ENCODE measurements around the gene ACTG1. TPM values are rescaled to one million over a fixed set of nuclear protein-coding genes. Genes with fewer than 3 reads are reported as not detected.

Gene ACTG1
- polyA plus RNA-seq, 1 of the 3 experiments (the other 2 are of a cell fraction) = 7,871 TPM

- H4K20me1 ChIP-seq (ENCODE audit: insufficient read depth) = no peaks in the 10 kb centered on the region
- no peaks in the 10 kb centered on the region for H3K36me3 ChIP-seq (replicated peaks in 1 of 2; ENCODE audit: control insufficient read depth in 1 of 2, insufficient read depth in 2 of 2, low read length in 1 of 2)
- DNase-seq = peak; percentile 68
- ChIA-PET POLR2A (interaction anchor here (0.9 to 1.7 kb wide), 5 partner anchors 10 to 76 kb away, joined by 3 to 7 read pairs (median 5); partner anchors contain the start of genes ACTG1 and BAHCC1), CTCF (interaction anchor here (0.6 to 4.0 kb wide), 10 partner anchors 13 to 270 kb away, joined by 3 to 41 read pairs (median 3); no protein-coding TSS in a partner anchor)
- TF ChIP-seq NFIC (IDR thresholded peaks at IDR 0.05; ENCODE audit: borderline replicate concordance) = no peak
- no peak for TF ChIP-seq ZBTB33 (IDR thresholded peaks at IDR 0.05; ENCODE audit: borderline replicate concordance, low read depth)
- no peaks in the 10 kb centered on the region for H3F3A ChIP-seq (replicated peaks; ENCODE audit: insufficient read depth)
- no peaks in the 10 kb centered on the region for H3K27me3 ChIP-seq (ENCODE audit: insufficient read depth)
- no peak overlapping the region for H3K4me3 ChIP-seq (ENCODE audit: low read depth in 2 of 2, low read length in 1 of 2)
- H3K9ac ChIP-seq = no peak overlapping the region
- peaks cover 0 to 17% of the 10 kb centered on the region in 2 experiments; a peak in 1 of 4 replicates for H3K4me1 ChIP-seq (ENCODE audit: control insufficient read depth in 1 of 2, insufficient read depth in 2 of 2, low read depth in 1 of 2, low read length in 1 of 2)
- WGBS (ENCODE audit: low lambda C conversion rate) = 77% methylated on average over 14 of the region's 14 CpGs
- H3K4me2 ChIP-seq = no peak overlapping the region
- no peak overlapping the region for H2AFZ ChIP-seq (ENCODE audit: low read depth)
- no peaks in the 10 kb centered on the region for H3K9me3 ChIP-seq
- H3K27ac ChIP-seq (ENCODE audit: low read depth in 2 of 2, low read length in 1 of 2) = peak overlapping the region in 1 of 2 experiments; percentile 31; a peak in 2 of 4 replicates
- no peaks in the 10 kb centered on the region for H3K79me2 ChIP-seq (ENCODE audit: insufficient read depth)
- no peaks in the 10 kb centered on the region for H3K9me2 ChIP-seq
These were observed 41.4 kb downstream of the ACTG1 start for GRCh38 chr17:81470944-81471817.

- CTCF ChIA-PET = interaction anchor here (0.6 to 2.7 kb wide), 3 partner anchors 30 to 213 kb away, joined by 3 to 8 read pairs (median 4); no protein-coding TSS in a partner anchor
- Histone ChIP-seq H3K9me3 (no peaks in the 10 kb centered on the region), H3K9ac (no peak overlapping the region), H3K4me3 (ENCODE audit: low read depth in 2 of 2, low read length in 1 of 2) (no peak overlapping the region), H3K79me2 (ENCODE audit: insufficient read depth) (no peaks in the 10 kb centered on the region), H3K9me2 (no peaks in the 10 kb centered on the region), H3K27me3 (ENCODE audit: insufficient read depth) (no peaks in the 10 kb centered on the region), H3K27ac (ENCODE audit: low read depth in 2 of 2, low read length in 1 of 2) (no peak overlapping the region), H3F3A (replicated peaks; ENCODE audit: insufficient read depth) (no peaks in the 10 kb centered on the region), H3K36me3 (replicated peaks in 1 of 2; ENCODE audit: control insufficient read depth in 1 of 2, insufficient read depth in 2 of 2, low read length in 1 of 2) (no peaks in the 10 kb centered on the region), H3K4me1 (ENCODE audit: control insufficient read depth in 1 of 2, insufficient read depth in 2 of 2, low read depth in 1 of 2, low read length in 1 of 2) (peaks cover 0 to 17% of the 10 kb centered on the region in 2 experiments; a peak in 1 of 4 replicates), H2AFZ (ENCODE audit: low read depth) (no peak overlapping the region), H4K20me1 (ENCODE audit: insufficient read depth) (no peaks in the 10 kb centered on the region), H3K4me2 (no peak overlapping the region)
- no peak for DNase-seq
- 90% methylated on average over 9 of the region's 9 CpGs for WGBS (ENCODE audit: low lambda C conversion rate)
- POLR2A ChIA-PET = no interaction called here
- TF ChIP-seq ZBTB33 (IDR thresholded peaks at IDR 0.05; ENCODE audit: borderline replicate concordance, low read depth) = no peak
- no peak for TF ChIP-seq NRF1 (IDR thresholded peaks at IDR 0.05; ENCODE audit: low read depth, low read length)
- TF ChIP-seq MAX (IDR thresholded peaks at IDR 0.05; ENCODE audit: low read depth) = no peak
- no peak for TF ChIP-seq POLR2AphosphoS5 (IDR thresholded peaks at IDR 0.05; ENCODE audit: low read depth, low read length)
- no peak for TF ChIP-seq REST (IDR thresholded peaks at IDR 0.05; ENCODE audit: low read depth, low read length)
- TF ChIP-seq YY1 (IDR thresholded peaks at IDR 0.05; ENCODE audit: low read depth) = no peak
- no peak for TF ChIP-seq IRF3 (IDR thresholded peaks at IDR 0.05; ENCODE audit: low read depth, low read length)
- no peak for TF ChIP-seq NFIC (IDR thresholded peaks at IDR 0.05; ENCODE audit: borderline replicate concordance)
- TF ChIP-seq GABPA (IDR thresholded peaks at IDR 0.05; ENCODE audit: low read depth) = no peak
- no peak for TF ChIP-seq CTCF (IDR thresholded peaks at IDR 0.05)
- no peak for TF ChIP-seq SMC3 (IDR thresholded peaks at IDR 0.05; ENCODE audit: low read depth, low read length)
These were observed 42.2 kb downstream of the ACTG1 start for GRCh38 chr17:81470270-81470943.

Measured in SK-N-SH (cell line).